Prostate gland (tissue), 2 donors: ENCODE results near the gene OTOP2. TPM values are rescaled to one million over a fixed set of nuclear protein-coding genes. Genes with fewer than 3 reads are reported as not detected.

Experiments used
- DNase-seq: peaks from one replicate; pipeline ENCODE4 v3.0.0-alpha.2; 2019; ENCODE audit warnings: low spot score
- H3K27ac ChIP-seq, 2 donors: fragments of 200-600 bp; sonication (generic); 2 replicates each; pipeline ENCODE4 v1.5.1; 2017 to 2019
- H3K27me3 ChIP-seq: fragments of 200-600 bp; sonication (generic); replicated peaks from 2 replicates; pipeline ENCODE4 v1.5.1; 2019; ENCODE audit not compliant: insufficient read depth
- H3K36me3 ChIP-seq, 2 donors: fragments of 200-600 bp; sonication (generic); 1 replicate in 1 of 2; 2 replicates in 1 of 2; pipeline versions ENCODE4 v1.5.1 to v1.8.1; 2017 to 2019
- H3K4me1 ChIP-seq: fragments of 200-600 bp; sonication (generic); replicated peaks from 2 replicates; pipeline ENCODE4 v1.5.1; 2019
- H3K4me3 ChIP-seq, 2 donors: fragments of 200-600 bp; sonication (generic); 2 replicates each; pipeline ENCODE4 v1.5.1; 2017 to 2019
- H3K9me3 ChIP-seq: fragments of 200-600 bp; sonication (generic); 2 replicates; pipeline ENCODE4 v1.5.1; 2017
- CTCF ChIP-seq, 4 experiments: fragments of 200-600 bp in 2 of 4; fragments of 450-650 bp in 2 of 4; sonication (generic) in 2 of 4; IDR thresholded peaks; 1 replicate in 3 of 4; 2 replicates in 1 of 4; pipeline ENCODE4 v1.5.1; 2016 to 2019; ENCODE audit warnings: antibody characterized with exemption in 4 of 4, mild to moderate bottlenecking in 2 of 4, moderate library complexity in 2 of 4
- POLR2A ChIP-seq: fragments of 450-650 bp; IDR thresholded peaks from one replicate; pipeline ENCODE4 v1.6.1; 2016; ENCODE audit warnings: antibody characterized with exemption, mild to moderate bottlenecking
- POLR2AphosphoS5 ChIP-seq: sonication (generic); formaldehyde crosslinking; IDR thresholded peaks from one replicate; pipeline ENCODE4 v1.6.1; 2017; ENCODE audit warnings: antibody characterized with exemption
- WGBS: methylation state at CpG from one replicate; pipeline ENCODE4 v1.1.5; 2018; 5-methylcytosine and 5-hydroxymethylcytosine counted together
- intact Hi-C: fragments of 100-400 bp; cut with DNase I; formaldehyde crosslinking; loops from one replicate; pipeline ENCODE4 v1.14.2; 2022
- total RNA-seq, 2 donors: library from RNA; depleted of rRNA; stranded (reverse); fragments of >200 nt; gene quantifications; one replicate each; pipeline ENCODE4 v1.1.0, GENCODE V29; 2016

OTOP2 gene
- under 1 TPM in 1 of 2 donors, not detected in 1; 0.85 TPM for total RNA-seq

GRCh38 chr17:74924250-74924948 lies at the start of gene OTOP2:
Gene OTOP2, plus strand, starts transcription at chr17:74924273. Its CDS starts 360 bp downstream, at chr17:74924633.
- Histone ChIP-seq H3K4me3 (peak within 1 kb of the TSS; percentile 15 to 27), H3K9me3 (no peaks in the 10 kb centered on the region), H3K4me1 (peaks cover 7% of the 10 kb centered on the region), H3K36me3 (no peaks in the 10 kb centered on the region), H3K27me3 (peaks cover 22% of the 10 kb centered on the region), H3K27ac (no peak within 1 kb of the TSS)
- TF ChIP-seq POLR2AphosphoS5 = no peak
- TF ChIP-seq POLR2A = no peak
- TF ChIP-seq CTCF (IDR thresholded peaks at IDR 0.05) = no peak
- WGBS = 2% methylated on average over 53 of the region's 54 CpGs
- intact Hi-C loops = no loop called here
- no peak for DNase-seq

GRCh38 chr17:74874615-74875037 lies 49.4 kb upstream of the OTOP2 start:
- TF ChIP-seq POLR2A (no peak), CTCF (IDR thresholded peaks at IDR 0.05) (no peak), POLR2AphosphoS5 (no peak)
- Histone ChIP-seq H3K27me3 (no peaks in the 10 kb centered on the region), H3K9me3 (no peaks in the 10 kb centered on the region), H3K4me3 (no peak overlapping the region), H3K27ac (no peak overlapping the region), H3K4me1 (no peaks in the 10 kb centered on the region), H3K36me3 (no peaks in the 10 kb centered on the region)
- no peak for DNase-seq
- intact Hi-C loops = no loop called here
- 96% methylated on average over 5 of the region's 5 CpGs for WGBS

- H3K27ac ChIP-seq = no peak overlapping the region
- WGBS = 69% methylated on average over 5 of the region's 5 CpGs
- H3K27me3 ChIP-seq = no peaks in the 10 kb centered on the region
- no peak overlapping the region for H3K4me3 ChIP-seq
- no peaks in the 10 kb centered on the region for H3K4me1 ChIP-seq
- no peak for DNase-seq
- intact Hi-C loops = no loop called here
- no peaks in the 10 kb centered on the region for H3K9me3 ChIP-seq
- H3K36me3 ChIP-seq = no peaks in the 10 kb centered on the region
- TF ChIP-seq POLR2AphosphoS5 (no peak), CTCF (IDR thresholded peaks at IDR 0.05) (no peak)
Measured at GRCh38 chr17:74875155-74875976, 48.7 kb upstream of the OTOP2 start.

GRCh38 chr17:74875977-74876593 lies 48.0 kb upstream of the OTOP2 start:
- DNase-seq = no peak
- WGBS = 57% methylated on average over 6 of the region's 6 CpGs
- intact Hi-C loops = no loop called here
- H3K9me3 ChIP-seq = no peaks in the 10 kb centered on the region
- no peak overlapping the region for H3K27ac ChIP-seq
- H3K4me1 ChIP-seq = no peaks in the 10 kb centered on the region
- no peak overlapping the region for H3K4me3 ChIP-seq
- TF ChIP-seq POLR2A (no peak), POLR2AphosphoS5 (no peak), CTCF (IDR thresholded peaks at IDR 0.05) (no peak)
- H3K36me3 ChIP-seq = no peaks in the 10 kb centered on the region
- H3K27me3 ChIP-seq = no peaks in the 10 kb centered on the region
